SK-N-SH treated with all-trans-retinoic acid at 6 μM for 48 hours (cell line): ENCODE data around the gene TDRD15.

ENCODE experiments used
- ARNTL ChIP-seq: fragments of 450-650 bp; formaldehyde crosslinking; IDR thresholded peaks from 2 replicates; pipeline ENCODE4 v1.5.0; 2020; ENCODE audit warnings: low read depth, mild to moderate bottlenecking, moderate library complexity, borderline replicate concordance
- CREB5 ChIP-seq: fragments of 250-450 bp; sonication (Bioruptor Pico); IDR thresholded peaks from 2 replicates; pipeline ENCODE4 v1.5.1; 2020; ENCODE audit warnings: low read depth, mild to moderate bottlenecking, moderate library complexity
- ESRRG ChIP-seq: fragments of 250-450 bp; sonication (Bioruptor Pico); IDR thresholded peaks from 2 replicates; pipeline ENCODE4 v1.6.1; 2021; ENCODE audit warnings: mild to moderate bottlenecking
- GLIS3 ChIP-seq: fragments of 250-450 bp; sonication (Bioruptor Pico); IDR thresholded peaks from 2 replicates; pipeline ENCODE4 v1.5.0; 2020; ENCODE audit warnings: mild to moderate bottlenecking, moderate library complexity
- ISL1 ChIP-seq: fragments of 250-450 bp; sonication (Bioruptor Pico); IDR thresholded peaks from 2 replicates; pipeline ENCODE4 v2.1.2; 2022; ENCODE audit warnings: mild to moderate bottlenecking, moderate library complexity
- OSR1 ChIP-seq: fragments of 250-450 bp; sonication (Bioruptor Pico); IDR thresholded peaks from 2 replicates; pipeline ENCODE4 v1.8.0; 2022; ENCODE audit warnings: moderate library complexity, mild to moderate bottlenecking, inconsistent platforms
- PATZ1 ChIP-seq: fragments of 250-450 bp; sonication (Bioruptor Pico); IDR thresholded peaks from 2 replicates; pipeline ENCODE4 v1.8.0; 2020; ENCODE audit warnings: mild to moderate bottlenecking, moderate library complexity, borderline replicate concordance
- RARB ChIP-seq: fragments of 250-450 bp; sonication (Bioruptor Pico); IDR thresholded peaks from 2 replicates; pipeline ENCODE4 v1.8.0; 2021; ENCODE audit warnings: mild to moderate bottlenecking, moderate library complexity
- SNAI2 ChIP-seq: fragments of 250-450 bp; sonication (Bioruptor Pico); IDR thresholded peaks from 2 replicates; pipeline ENCODE4 v1.5.0; 2020; ENCODE audit warnings: mild to moderate bottlenecking, moderate library complexity
- TOX ChIP-seq: fragments of 250-450 bp; sonication (Bioruptor Pico); IDR thresholded peaks from 2 replicates; pipeline ENCODE4 v1.8.0; 2021; ENCODE audit warnings: mild to moderate bottlenecking, moderate library complexity, borderline replicate concordance
- ZFP3 ChIP-seq: fragments of 250-450 bp; sonication (Bioruptor Pico); IDR thresholded peaks from 2 replicates; pipeline ENCODE4 v1.5.0; 2020; ENCODE audit warnings: mild to moderate bottlenecking, moderate library complexity
- ZFP30 ChIP-seq: fragments of 450-650 bp; formaldehyde crosslinking; IDR thresholded peaks from 2 replicates; pipeline ENCODE4 v1.5.0; 2022; ENCODE audit warnings: mild to moderate bottlenecking, moderate library complexity
- ZNF565 ChIP-seq: fragments of 450-650 bp; formaldehyde crosslinking; conservative IDR thresholded peaks from 2 replicates; pipeline ENCODE4 v1.5.0; 2020; ENCODE audit warnings: low read depth, mild to moderate bottlenecking, moderate library complexity
- ZNF8 ChIP-seq: fragments of 450-650 bp; formaldehyde crosslinking; IDR thresholded peaks from 2 replicates; pipeline ENCODE4 v1.5.0; 2020; ENCODE audit warnings: mild to moderate bottlenecking, moderate library complexity

- TF ChIP-seq ESRRG (CRISPR knock-in tag) (no peak), OSR1 (no peak), PATZ1 (CRISPR knock-in tag) (no peak), SNAI2 (CRISPR knock-in tag) (no peak), GLIS3 (no peak), ISL1 (CRISPR knock-in tag) (no peak), RARB (CRISPR knock-in tag) (no peak), ZNF8 (no peak), CREB5 (no peak), ZFP3 (no peak), TOX (CRISPR knock-in tag) (no peak), ZFP30 (CRISPR knock-in tag) (no peak), ARNTL (CRISPR knock-in tag) (no peak), ZNF565 (no peak)
Observed at GRCh38 chr2:21131861-21132260, 8.1 kb downstream of the TDRD15 start.
